K562 (cell line): Measurements from ENCODE around the gene GRAMD1B. TPM values are rescaled to one million over a fixed set of nuclear protein-coding genes. Genes with fewer than 3 reads are reported as not detected.

Experiments used
- ATAC-seq: fragments of 200-7000 bp; cut with Tn5 transposase; 3 replicates; pipeline ENCODE4 v1.9.1; 2020; ENCODE audit warnings: moderate library complexity
- BruUV-seq: library from RNA; stranded (reverse); fragments of 400-500 nt; replicated peaks from 2 replicates; lab custom pipeline; 2021; lab: Mats Ljungman, UMichigan
- CTCF ChIA-PET: fragments of 300-600 bp; formaldehyde crosslinking; extraction: SDS; loops from one replicate; lab custom pipeline; 2021; ENCODE audit warnings: low intra/inter-chr PET ratio; lab: Yijun Ruan, JAX
- POLR2A ChIA-PET: fragments of 300-600, 350-650 bp; sonication (Branson Sonifier 250); formaldehyde crosslinking; extraction: SDS; loops from one replicate; lab custom pipeline; 2021; ENCODE audit warnings: antibody characterized with exemption, inconsistent platforms; lab: Yijun Ruan, JAX
- DNase-seq, 4 experiments: peaks; one replicate each; pipeline versions ENCODE4 v3.0.0 to v3.0.0-alpha.2; 2011 to 2018; ENCODE audit warnings: low spot score in 3 of 4, mixed read lengths in 3 of 4; ENCODE audit errors: extremely low read depth in 1 of 4
- FAIRE-seq: peaks from 2 replicates; lab custom pipeline; 2011; peaks lifted over from hg19 to GRCh38; lab: Jason Lieb, UNC
- H2AFZ ChIP-seq: 2 replicates; pipeline ENCODE4 v1.6.0; 2011; ENCODE audit warnings: low read depth, low read length, control low read depth, inconsistent platforms
- H3K27ac ChIP-seq: fragments of 200-600 bp; 3 replicates; pipeline ENCODE4 v1.8.0; 2011; ENCODE audit warnings: low read depth, mild to moderate bottlenecking, control low read depth, inconsistent platforms, low read length, moderate library complexity, mixed read lengths; ENCODE audit errors: extremely low read depth
- H3K27me3 ChIP-seq, 2 experiments: fragments of 300-600 bp in 1 of 2; 2 replicates in 1 of 2; 3 replicates in 1 of 2; pipeline versions ENCODE4 v1.6.0 to v1.8.0; 2011; ENCODE audit warnings: inconsistent platforms in 2 of 2, low read length in 2 of 2, mild to moderate bottlenecking in 1 of 2, mixed read lengths in 1 of 2, moderate library complexity in 1 of 2; ENCODE audit not compliant: control insufficient read depth in 2 of 2, insufficient read depth in 2 of 2
- H3K36me3 ChIP-seq: fragments of 300-600 bp; 3 replicates; pipeline ENCODE4 v1.8.0; 2011; ENCODE audit warnings: mild to moderate bottlenecking, low read length, inconsistent platforms; ENCODE audit not compliant: control insufficient read depth, insufficient read depth
- H3K4me1 ChIP-seq, 2 experiments: fragments of 200-600 bp in 1 of 2; replicated peaks in 1 of 2; 2 replicates in 1 of 2; 3 replicates in 1 of 2; pipeline versions ENCODE4 v1.5.1 to v1.8.0; 2011; ENCODE audit warnings: inconsistent platforms in 2 of 2, low read length in 2 of 2, mild to moderate bottlenecking in 1 of 2, mixed read lengths in 1 of 2, moderate library complexity in 1 of 2; ENCODE audit not compliant: control insufficient read depth in 2 of 2, insufficient read depth in 2 of 2
- H3K4me2 ChIP-seq: 2 replicates; pipeline ENCODE4 v1.6.1; 2011; ENCODE audit warnings: low read length, control low read depth, inconsistent platforms, mixed read lengths; ENCODE audit not compliant: insufficient read depth
- H3K4me3 ChIP-seq: fragments of 200-600 bp; sonication (generic), shearing (Covaris generic); 2 replicates; pipeline ENCODE4 v1.5.1; 2016; ENCODE audit warnings: control low read depth, inconsistent platforms
- H3K79me2 ChIP-seq: fragments of 200-600 bp; 3 replicates; pipeline ENCODE4 v1.8.0; 2011; ENCODE audit warnings: low read length, inconsistent platforms; ENCODE audit not compliant: control insufficient read depth, insufficient read depth
- H3K9ac ChIP-seq, 2 experiments: 2 replicates each; pipeline versions ENCODE4 v1.6.0 to v1.6.1; 2011; ENCODE audit warnings: low read depth in 2 of 2, low read length in 2 of 2, control low read depth in 1 of 2, inconsistent platforms in 1 of 2, mild to moderate bottlenecking in 1 of 2, mixed read lengths in 1 of 2; ENCODE audit not compliant: insufficient read depth in 1 of 2
- H3K9me1 ChIP-seq: one replicate; pipeline ENCODE4 v1.6.0; 2011; ENCODE audit warnings: inconsistent platforms, mild to moderate bottlenecking, low read length, moderate library complexity; ENCODE audit not compliant: control insufficient read depth, insufficient read depth
- H3K9me3 ChIP-seq: replicated peaks from 2 replicates; pipeline ENCODE4 v1.5.1; 2011; ENCODE audit warnings: low read depth, low read length, inconsistent platforms; ENCODE audit not compliant: control insufficient read depth, insufficient read depth
- H4K20me1 ChIP-seq: replicated peaks from 2 replicates; pipeline ENCODE4 v1.6.1; 2011; ENCODE audit warnings: low read length, inconsistent platforms, mixed read lengths; ENCODE audit not compliant: control insufficient read depth, insufficient read depth
- BRD9 ChIP-seq: fragments of 450-650 bp; IDR thresholded peaks from 2 replicates; pipeline ENCODE4 v1.6.1; 2018; ENCODE audit warnings: low read depth; ENCODE audit not compliant: partially characterized antibody
- CEBPG ChIP-seq, 3 experiments: fragments of 200-800 bp in 1 of 3; sonication (Bioruptor generic) in 1 of 3; sonication (generic) in 1 of 3; formaldehyde crosslinking in 1 of 3; IDR thresholded peaks in 2 of 3; conservative IDR thresholded peaks in 1 of 3; 2 replicates each; pipeline versions ENCODE4 v1.6.1 to v1.8.0; 2016 to 2022; ENCODE audit warnings: missing compliant biosample characterization in 2 of 3, missing genetic modification characterization in 2 of 3, mild to moderate bottlenecking in 1 of 3, missing genetic modification reagents in 1 of 3
- CTCF ChIP-seq, 3 experiments: IDR thresholded peaks in 2 of 3; conservative IDR thresholded peaks in 1 of 3; 2 replicates each; pipeline ENCODE4 v1.5.1; 2011 to 2012; ENCODE audit warnings: low read length in 3 of 3, mild to moderate bottlenecking in 3 of 3, control low read depth in 2 of 3, improper control_type of control experiment in 1 of 3, inconsistent platforms in 1 of 3, low read depth in 1 of 3, mixed read lengths in 1 of 3, moderate library complexity in 1 of 3; ENCODE audit not compliant: insufficient read depth in 2 of 3
- GATAD2B ChIP-seq: fragments of 450-650 bp; IDR thresholded peaks from 2 replicates; pipeline ENCODE4 v1.6.1; 2017; ENCODE audit warnings: mild to moderate bottlenecking, borderline replicate concordance
- HMG20B ChIP-seq: fragments of 250-450 bp; sonication (Bioruptor Pico); IDR thresholded peaks from 2 replicates; pipeline ENCODE4 v1.5.0; 2021; ENCODE audit warnings: mild to moderate bottlenecking
- HOXB6 ChIP-seq: fragments of 250-450 bp; sonication (Bioruptor Pico); IDR thresholded peaks from 2 replicates; pipeline ENCODE4 v1.5.1; 2022; ENCODE audit warnings: mild to moderate bottlenecking, borderline replicate concordance
- NR2F6 ChIP-seq: fragments of 450-650 bp; formaldehyde crosslinking; IDR thresholded peaks from 2 replicates; pipeline ENCODE4 v1.4.0; 2020; ENCODE audit warnings: mild to moderate bottlenecking
- POLR2B ChIP-seq: fragments of 450-650 bp; IDR thresholded peaks from 2 replicates; pipeline ENCODE4 v1.6.1; 2018; ENCODE audit warnings: low read depth; ENCODE audit not compliant: partially characterized antibody
- RFX5 ChIP-seq: IDR thresholded peaks from 2 replicates; pipeline ENCODE4 v1.6.1; 2011; ENCODE audit warnings: low read depth, mild to moderate bottlenecking, improper control_type of control experiment, low read length
- SFPQ ChIP-seq: fragments of 200-400 bp; formaldehyde crosslinking; IDR thresholded peaks from 2 replicates; pipeline ENCODE4 v1.6.1; 2017; ENCODE audit warnings: mild to moderate bottlenecking, low read depth, low read length, moderate library complexity
- ZNF354B ChIP-seq: fragments of 250-450 bp; sonication (Bioruptor Pico); IDR thresholded peaks from 2 replicates; pipeline ENCODE4 v1.4.0; 2020
- WGBS: fragments of 100-300 bp; shearing (Covaris generic); methylation state at CpG from one replicate; pipeline ENCODE4 v1.1.6; 2016; ENCODE audit warnings: low coverage, mixed read lengths; ENCODE audit not compliant: insufficient coverage; ENCODE audit errors: missing lambda C conversion rate; 5-methylcytosine and 5-hydroxymethylcytosine counted together
- in situ Hi-C: fragments of 300-500 bp; cut with MboI; formaldehyde crosslinking; loops from 4 replicates; pipeline ENCODE4 v1.15.0; 2018; ENCODE audit warnings: inconsistent platforms, mixed read lengths
- intact Hi-C: fragments of 100-400 bp; cut with micrococcal nuclease; formaldehyde crosslinking; loops from 2 replicates; pipeline ENCODE4 v1.14.2; 2022
- polyA plus RNA-seq, 8 experiments: library from polyadenylated mRNA; depleted of rRNA in 4 of 8; stranded (reverse) in 5 of 8; unstranded in 3 of 8; fragments of >200 nt; fragmentation: Nextera tagmentation in 2 of 8; fragmentation: Illumina TruSeq in 1 of 8; extraction: Ambion mirVana in 2 of 8; extraction: Trizol in 1 of 8; gene quantifications; 2 replicates each; pipeline versions ENCODE4 v1.2.1 to v1.2.3, GENCODE V29; 2011 to 2014; ENCODE audit warnings: inconsistent platforms in 1 of 8, missing spikeins in 1 of 8
- total RNA-seq, 7 experiments: library from RNA; depleted of rRNA in 6 of 7; stranded (reverse); fragments of >200 nt in 6 of 7; fragmentation: Illumina TruSeq in 2 of 7; extraction: Trizol in 2 of 7; gene quantifications; 2 replicates each; pipeline versions ENCODE4 v1.2.1 to v1.2.3, GENCODE V29; 2011 to 2021; ENCODE audit warnings: low replicate concordance in 1 of 7

Gene GRAMD1B
- total and polyA plus RNA-seq, 9 of the 15 experiments (the other 6 are each of a cell fraction or from before 2014, with no cell fraction given), result 0.31 TPM; not detected in 8

GRCh38 chr11:123560006-123560405 is 129.9 kb downstream of the GRAMD1B start:
- H3K27ac ChIP-seq, result no peak overlapping the region
- H2AFZ ChIP-seq, result no peak overlapping the region
- no peaks in the 10 kb centered on the region for H3K79me2 ChIP-seq
- no peaks in the 10 kb centered on the region for H4K20me1 ChIP-seq
- WGBS, result 1% methylated on average over 16 of the region's 23 CpGs
- DNase-seq (no peak), ATAC-seq (no peak)
- intact Hi-C loops, result no loop called here
- BruUV-seq, result no TSS peak
- no peaks in the 10 kb centered on the region for H3K9me1 ChIP-seq
- no peaks in the 10 kb centered on the region for H3K36me3 ChIP-seq
- H3K27me3 ChIP-seq, result peaks cover 14 to 20% of the 10 kb centered on the region in 2 experiments; a peak in 4 of 5 replicates
- no peak overlapping the region for H3K9ac ChIP-seq
- H3K9me3 ChIP-seq, result no peaks in the 10 kb centered on the region
- H3K4me1 ChIP-seq, result no peaks in the 10 kb centered on the region
- TF ChIP-seq CEBPG (CRISPR knock-in tag; IDR thresholded peaks at IDR 0.05) (no peak), CEBPG (tag; conservative IDR thresholded peaks at IDR 0.05 in 1 of 2, IDR thresholded peaks at IDR 0.05 in 1 of 2) (no peak), SFPQ (no peak), GATAD2B (no peak), ZNF354B (CRISPR knock-in tag) (no peak), HOXB6 (CRISPR knock-in tag) (no peak), HMG20B (CRISPR knock-in tag) (no peak), RFX5 (no peak), BRD9 (no peak), CTCF (IDR thresholded peaks at IDR 0.05 in 2 of 3, conservative IDR thresholded peaks at IDR 0.05 in 1 of 3; ENCODE audit: insufficient read depth in 2 of 3, low read depth in 1 of 3, low read length in 3 of 3) (no peak), NR2F6 (CRISPR knock-in tag) (no peak), POLR2B (no peak)
- TF ChIP-seq, all 486 proteins: peak for 0
- POLR2A ChIA-PET, result no interaction called here
- FAIRE-seq, result no peak
- CTCF ChIA-PET, result no interaction called here
- Histone ChIP-seq H3K4me3 (no peak overlapping the region), H3K4me2 (no peak overlapping the region)
- in situ Hi-C loops, result no loop called here
